HepG2 (cell line): ENCODE results near the gene PKP3.

Experiments used
- BORCS8-MEF2B ChIP-seq: sonication (generic); formaldehyde crosslinking; IDR thresholded peaks from 2 replicates; pipeline ENCODE4 v1.8.0; 2022; ENCODE audit warnings: mild to moderate bottlenecking, missing genetic modification reagents
- CEBPB ChIP-seq: IDR thresholded peaks from 2 replicates; pipeline ENCODE4 v1.6.1; 2011; ENCODE audit warnings: low read depth, low read length, improper control_type of control experiment, borderline replicate concordance
- DPF2 ChIP-seq: sonication (generic); formaldehyde crosslinking; IDR thresholded peaks from 2 replicates; pipeline ENCODE4 v1.4.0; 2020; ENCODE audit warnings: mild to moderate bottlenecking, low read depth, missing genetic modification reagents, borderline replicate concordance
- GABPA ChIP-seq, 2 experiments: IDR thresholded peaks; 2 replicates each; pipeline ENCODE4 v1.6.1; 2011 to 2016; ENCODE audit warnings: low read depth in 2 of 2, low read length in 1 of 2, missing biosample characterization in 1 of 2, missing genetic modification characterization in 1 of 2
- IKZF1 ChIP-seq: fragments of 450-650 bp; IDR thresholded peaks from 2 replicates; pipeline ENCODE4 v1.7.1; 2016
- PRDM15 ChIP-seq: sonication (generic); formaldehyde crosslinking; IDR thresholded peaks from 2 replicates; pipeline ENCODE4 v1.4.0; 2020; ENCODE audit warnings: missing genetic modification reagents
- STAG1 ChIP-seq: sonication (generic); formaldehyde crosslinking; IDR thresholded peaks from 2 replicates; pipeline ENCODE4 v1.4.0; 2020; ENCODE audit warnings: missing genetic modification reagents
- TAF1 ChIP-seq: sonication (generic); formaldehyde crosslinking; IDR thresholded peaks from 2 replicates; pipeline ENCODE4 v1.4.0; 2020; ENCODE audit warnings: missing genetic modification reagents
- ZBTB1 ChIP-seq: sonication (generic); formaldehyde crosslinking; IDR thresholded peaks from 2 replicates; pipeline ENCODE4 v1.4.0; 2020; ENCODE audit warnings: missing genetic modification reagents, borderline replicate concordance
- ZC3H13 ChIP-seq: sonication (generic); formaldehyde crosslinking; IDR thresholded peaks from 2 replicates; pipeline ENCODE4 v1.8.1; 2023; ENCODE audit warnings: mild to moderate bottlenecking, missing genetic modification reagents, moderate library complexity
- ZNF326 ChIP-seq: sonication (generic); formaldehyde crosslinking; IDR thresholded peaks from 2 replicates; pipeline ENCODE4 v1.4.0; 2020; ENCODE audit warnings: missing genetic modification reagents, borderline replicate concordance
- ZNF451 ChIP-seq: sonication (generic); formaldehyde crosslinking; IDR thresholded peaks from 2 replicates; pipeline ENCODE4 v1.5.0; 2020; ENCODE audit warnings: mild to moderate bottlenecking, missing genetic modification reagents
- ZNF841 ChIP-seq: sonication (generic); formaldehyde crosslinking; IDR thresholded peaks from 2 replicates; pipeline ENCODE4 v1.8.1; 2023; ENCODE audit warnings: missing genetic modification reagents, borderline replicate concordance

DNA sequence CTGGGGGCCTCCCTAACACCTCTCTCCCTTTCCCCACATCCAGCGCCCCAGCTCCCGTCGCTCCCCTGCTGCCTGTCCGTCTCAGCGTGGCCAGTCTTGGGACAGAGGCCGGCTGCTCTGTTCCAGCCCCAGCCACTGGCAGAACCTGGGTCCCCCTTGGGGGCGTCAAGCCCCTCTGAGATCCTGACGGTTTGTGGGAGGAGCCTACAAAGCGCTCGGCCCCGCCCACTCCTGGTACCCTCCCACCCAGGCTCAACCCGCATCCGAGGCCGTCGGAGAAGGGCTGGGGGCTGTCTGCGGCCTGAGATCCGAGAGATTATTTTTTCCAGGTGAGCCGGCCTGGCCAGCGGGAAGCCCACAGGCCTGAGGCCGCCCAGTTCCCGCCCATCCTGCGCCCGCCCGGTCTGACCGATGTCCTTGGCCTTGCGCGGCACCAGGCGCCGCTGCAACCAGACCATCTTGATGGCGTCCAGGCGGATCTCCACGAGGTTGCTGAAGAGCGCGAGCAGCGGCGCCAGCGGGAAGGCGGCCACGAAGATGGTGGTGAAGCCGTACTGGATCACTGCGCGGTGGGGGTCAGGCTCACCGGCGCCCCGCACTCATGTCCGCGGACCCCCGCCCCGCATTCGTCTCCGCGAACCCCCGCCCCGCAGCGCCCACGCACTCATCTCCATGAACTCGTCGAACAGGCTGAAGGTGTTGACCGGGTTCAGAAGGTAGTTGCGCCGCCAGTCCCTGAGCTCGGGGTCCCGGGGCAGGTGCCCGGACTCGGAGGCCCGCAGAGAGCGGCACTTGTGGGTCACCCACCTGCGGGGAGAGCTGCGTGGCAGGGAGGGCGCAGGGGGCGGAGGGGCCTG lies 26.3 kb downstream of the PKP3 start:
- TF ChIP-seq PRDM15, result no peak
- no peak for TF ChIP-seq ZNF451 (CRISPR knock-in tag)
- no peak for TF ChIP-seq STAG1 (CRISPR knock-in tag)
- TF ChIP-seq ZC3H13, result no peak
- TF ChIP-seq IKZF1, result no peak
- no peak for TF ChIP-seq GABPA (IDR thresholded peaks at IDR 0.05; ENCODE audit: low read depth, low read length)
- TF ChIP-seq GABPA (CRISPR knock-in tag; IDR thresholded peaks at IDR 0.05; ENCODE audit: low read depth), result no peak
- TF ChIP-seq BORCS8-MEF2B, result no peak
- no peak for TF ChIP-seq ZNF841 (CRISPR knock-in tag)
- TF ChIP-seq CEBPB, result no peak
- no peak for TF ChIP-seq TAF1
- TF ChIP-seq ZNF326 (CRISPR knock-in tag), result no peak
- no peak for TF ChIP-seq ZBTB1 (CRISPR knock-in tag)
- no peak for TF ChIP-seq DPF2 (CRISPR knock-in tag)
